H9 (cell line): ENCODE data around the gene PPP3CA. TPM values are rescaled to one million over a fixed set of nuclear protein-coding genes. Genes with fewer than 3 reads are reported as not detected.
"Not testable (repeated sequence)": the region's sequence is repeated elsewhere in the genome, so short reads cannot be mapped to it uniquely, and the experiment has no call there.

ENCODE experiments used
- DNase-seq: peaks from one replicate; pipeline ENCODE4 v3.0.0-alpha.2; 2017
- H2AFZ ChIP-seq: one replicate; pipeline ENCODE4 v1.6.1; 2013; ENCODE audit warnings: mild to moderate bottlenecking, low read length, control low read depth, moderate library complexity
- H2AK5ac ChIP-seq: 2 replicates; pipeline ENCODE4 v1.6.1; 2013; ENCODE audit warnings: low read length, control low read depth, mixed read lengths; ENCODE audit not compliant: insufficient read length
- H2BK120ac ChIP-seq: one replicate; pipeline ENCODE4 v1.6.1; 2013; ENCODE audit warnings: low read depth, mild to moderate bottlenecking, low read length, control low read depth, inconsistent platforms; ENCODE audit not compliant: poor library complexity, severe bottlenecking
- H2BK12ac ChIP-seq: 2 replicates; pipeline ENCODE4 v1.6.1; 2013; ENCODE audit warnings: low read length, control low read depth, mixed read lengths, low read depth; ENCODE audit not compliant: insufficient read length
- H2BK15ac ChIP-seq: 2 replicates; pipeline ENCODE4 v1.6.1; 2013; ENCODE audit warnings: low read depth, low read length, control low read depth
- H2BK20ac ChIP-seq: one replicate; pipeline ENCODE4 v1.6.1; 2013; ENCODE audit warnings: low read depth, mild to moderate bottlenecking, low read length, control low read depth, inconsistent platforms; ENCODE audit not compliant: poor library complexity, severe bottlenecking
- H2BK5ac ChIP-seq: 2 replicates; pipeline ENCODE4 v1.6.1; 2013; ENCODE audit warnings: low read length, control low read depth, mixed read lengths; ENCODE audit not compliant: insufficient read length
- H3K14ac ChIP-seq: 2 replicates; pipeline ENCODE4 v1.6.1; 2013; ENCODE audit warnings: low read length, control low read depth; ENCODE audit not compliant: insufficient read depth
- H3K18ac ChIP-seq: 2 replicates; pipeline ENCODE4 v1.6.1; 2013; ENCODE audit warnings: low read depth, mild to moderate bottlenecking, mixed read lengths, low read length, control low read depth; ENCODE audit not compliant: insufficient read length
- H3K23ac ChIP-seq: 2 replicates; pipeline ENCODE4 v1.6.1; 2013; ENCODE audit warnings: low read length, control low read depth, mixed read lengths, low read depth; ENCODE audit not compliant: insufficient read length
- H3K23me2 ChIP-seq: 2 replicates; pipeline ENCODE4 v1.6.1; 2013; ENCODE audit warnings: low read depth, mild to moderate bottlenecking, mixed read lengths, low read length, control low read depth; ENCODE audit not compliant: insufficient read length, poor library complexity, severe bottlenecking
- H3K27ac ChIP-seq: 2 replicates; pipeline ENCODE4 v1.5.1; 2013; ENCODE audit warnings: low read length, control low read depth, mixed read lengths, low read depth; ENCODE audit not compliant: insufficient read length
- H3K27me3 ChIP-seq: 2 replicates; pipeline ENCODE4 v1.6.1; 2013; ENCODE audit warnings: low read length, control low read depth, inconsistent platforms; ENCODE audit not compliant: insufficient read depth
- H3K4ac ChIP-seq: 2 replicates; pipeline ENCODE4 v1.6.1; 2013; ENCODE audit warnings: low read depth, mild to moderate bottlenecking, control low read depth, inconsistent platforms, low read length, moderate library complexity
- H3K4me1 ChIP-seq: 2 replicates; pipeline ENCODE4 v1.6.1; 2013; ENCODE audit warnings: low read length, control low read depth, inconsistent platforms; ENCODE audit not compliant: insufficient read depth
- H3K4me2 ChIP-seq: 2 replicates; pipeline ENCODE4 v1.6.1; 2013; ENCODE audit warnings: low read length, control low read depth, mixed read lengths; ENCODE audit not compliant: insufficient read length, insufficient read depth
- H3K56ac ChIP-seq: 2 replicates; pipeline ENCODE4 v1.6.1; 2013; ENCODE audit warnings: low read depth, mild to moderate bottlenecking, mixed read lengths, low read length, control low read depth; ENCODE audit not compliant: insufficient read length
- H3K79me1 ChIP-seq: 2 replicates; pipeline ENCODE4 v1.6.1; 2013; ENCODE audit warnings: low read depth, mild to moderate bottlenecking, moderate library complexity, low read length, control low read depth, inconsistent platforms; ENCODE audit not compliant: insufficient read depth, poor library complexity, severe bottlenecking
- H3K79me2 ChIP-seq: 2 replicates; pipeline ENCODE4 v1.6.1; 2013; ENCODE audit warnings: low read length, control low read depth, inconsistent platforms; ENCODE audit not compliant: insufficient read depth
- H3K9ac ChIP-seq: 2 replicates; pipeline ENCODE4 v1.6.1; 2013; ENCODE audit warnings: low read length, control low read depth, mixed read lengths; ENCODE audit not compliant: insufficient read length; ENCODE audit errors: extremely low read depth
- H3K9me3 ChIP-seq: one replicate; pipeline ENCODE4 v1.6.1; 2013; ENCODE audit warnings: low read depth, low read length, inconsistent platforms; ENCODE audit not compliant: control insufficient read depth
- H3T11ph ChIP-seq: one replicate; pipeline ENCODE4 v1.6.1; 2013; ENCODE audit warnings: mild to moderate bottlenecking, low read length, control low read depth, inconsistent platforms
- H4K20me1 ChIP-seq: one replicate; pipeline ENCODE4 v1.6.1; 2013; ENCODE audit not compliant: control insufficient read depth, insufficient read length, insufficient read depth
- H4K5ac ChIP-seq: 2 replicates; pipeline ENCODE4 v1.6.1; 2013; ENCODE audit warnings: low read depth, mild to moderate bottlenecking, mixed read lengths, low read length, control low read depth; ENCODE audit not compliant: insufficient read length
- H4K8ac ChIP-seq: replicated peaks from 2 replicates; pipeline ENCODE4 v1.6.1; 2013; ENCODE audit warnings: low read length, control low read depth, mixed read lengths, low read depth; ENCODE audit not compliant: insufficient read length
- H4K91ac ChIP-seq: 2 replicates; pipeline ENCODE4 v1.6.1; 2013; ENCODE audit warnings: low read depth, mild to moderate bottlenecking, moderate library complexity, mixed read lengths, low read length, control low read depth; ENCODE audit not compliant: insufficient read length
- H3K27ac Mint-ChIP-seq, 3 experiments: 2 replicates in 2 of 3; 3 replicates in 1 of 3; pipeline ENCODE4 v1.8.0; 2020 to 2021; ENCODE audit warnings: mixed read lengths in 3 of 3, mild to moderate bottlenecking in 1 of 3, moderate library complexity in 1 of 3
- H3K27me3 Mint-ChIP-seq: 2 replicates; pipeline ENCODE4 v1.8.0; 2021; ENCODE audit warnings: low read depth, mild to moderate bottlenecking, moderate library complexity, mixed read lengths
- H3K36me3 Mint-ChIP-seq, 3 experiments: 2 replicates in 2 of 3; 3 replicates in 1 of 3; pipeline ENCODE4 v1.8.0; 2020 to 2021; ENCODE audit warnings: low read depth in 3 of 3, mixed read lengths in 3 of 3; ENCODE audit not compliant: insufficient read depth in 1 of 3
- H3K4me1 Mint-ChIP-seq, 2 experiments: 2 replicates each; pipeline ENCODE4 v1.8.0; 2020; ENCODE audit warnings: mixed read lengths in 2 of 2
- H3K4me3 Mint-ChIP-seq, 2 experiments: 2 replicates in 1 of 2; 3 replicates in 1 of 2; pipeline ENCODE4 v1.8.0; 2020 to 2021; ENCODE audit warnings: mild to moderate bottlenecking in 2 of 2, mixed read lengths in 2 of 2, moderate library complexity in 1 of 2
- H3K9me3 Mint-ChIP-seq, 2 experiments: 2 replicates in 1 of 2; 3 replicates in 1 of 2; pipeline ENCODE4 v1.8.0; 2020; ENCODE audit warnings: mild to moderate bottlenecking in 2 of 2, mixed read lengths in 2 of 2, moderate library complexity in 1 of 2
- WGBS: extraction: QIAGEN DNeasy Blood & Tissue Kit; methylation state at CpG from one replicate; pipeline ENCODE4 v1.1.7; 2013; ENCODE audit warnings: missing lambda C conversion rate, low lambda C conversion rate, mixed read lengths; ENCODE audit not compliant: insufficient read length; ENCODE audit errors: extremely low coverage; 5-methylcytosine and 5-hydroxymethylcytosine counted together
- total RNA-seq: library from RNA; stranded (reverse); gene quantifications from 2 replicates; pipeline ENCODE4 v1.2.1, GENCODE V29; 2021
- TF ChIP-seq, protein P1 (sequence below): fragments of 200-600 bp; sonication (generic); conservative IDR thresholded peaks from 3 replicates; pipeline ENCODE4 v1.8.0; 2021; ENCODE audit warnings: antibody characterized with exemption, mild to moderate bottlenecking

PPP3CA gene
- total RNA-seq, 1 experiment from 2014 or later, result 16.8 TPM

DNA sequence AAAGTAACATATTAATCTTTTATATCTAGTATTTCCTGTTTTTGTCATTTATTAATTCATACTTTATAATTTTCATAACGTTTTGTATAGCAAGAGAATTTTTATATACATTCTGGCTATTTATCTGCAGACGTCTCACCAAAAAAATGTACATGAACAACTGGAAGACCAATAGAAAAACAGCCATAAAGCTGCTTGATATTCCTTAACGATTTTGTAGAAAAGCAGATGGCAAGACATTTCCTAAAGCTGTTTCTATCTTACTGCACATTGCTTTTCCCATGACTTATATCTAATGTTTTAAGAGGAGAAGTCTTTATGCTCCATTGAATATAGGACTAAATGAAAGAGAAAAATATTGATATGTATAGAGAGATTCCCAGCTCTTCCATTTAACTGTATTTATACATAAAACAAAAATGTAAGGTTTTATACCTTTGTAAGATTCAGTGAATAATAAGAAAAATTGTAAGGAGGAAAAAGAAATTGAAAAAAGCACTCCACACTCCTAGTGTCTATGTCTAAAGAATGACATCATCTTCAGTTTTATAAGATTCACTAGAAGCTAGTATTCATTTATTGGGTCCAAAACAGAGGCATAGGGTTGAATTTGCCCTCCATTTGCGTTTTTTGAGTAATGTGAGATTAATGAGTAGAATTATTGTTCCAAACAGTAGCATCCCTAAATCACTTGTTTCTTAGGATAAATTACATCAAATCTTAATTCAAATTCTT is 248.5 kb downstream of the PPP3CA start:
- no peak overlapping the region for H3K27ac Mint-ChIP-seq
- TF ChIP-seq, protein P1, sequence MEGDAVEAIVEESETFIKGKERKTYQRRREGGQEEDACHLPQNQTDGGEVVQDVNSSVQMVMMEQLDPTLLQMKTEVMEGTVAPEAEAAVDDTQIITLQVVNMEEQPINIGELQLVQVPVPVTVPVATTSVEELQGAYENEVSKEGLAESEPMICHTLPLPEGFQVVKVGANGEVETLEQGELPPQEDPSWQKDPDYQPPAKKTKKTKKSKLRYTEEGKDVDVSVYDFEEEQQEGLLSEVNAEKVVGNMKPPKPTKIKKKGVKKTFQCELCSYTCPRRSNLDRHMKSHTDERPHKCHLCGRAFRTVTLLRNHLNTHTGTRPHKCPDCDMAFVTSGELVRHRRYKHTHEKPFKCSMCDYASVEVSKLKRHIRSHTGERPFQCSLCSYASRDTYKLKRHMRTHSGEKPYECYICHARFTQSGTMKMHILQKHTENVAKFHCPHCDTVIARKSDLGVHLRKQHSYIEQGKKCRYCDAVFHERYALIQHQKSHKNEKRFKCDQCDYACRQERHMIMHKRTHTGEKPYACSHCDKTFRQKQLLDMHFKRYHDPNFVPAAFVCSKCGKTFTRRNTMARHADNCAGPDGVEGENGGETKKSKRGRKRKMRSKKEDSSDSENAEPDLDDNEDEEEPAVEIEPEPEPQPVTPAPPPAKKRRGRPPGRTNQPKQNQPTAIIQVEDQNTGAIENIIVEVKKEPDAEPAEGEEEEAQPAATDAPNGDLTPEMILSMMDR, result no peak

DNA sequence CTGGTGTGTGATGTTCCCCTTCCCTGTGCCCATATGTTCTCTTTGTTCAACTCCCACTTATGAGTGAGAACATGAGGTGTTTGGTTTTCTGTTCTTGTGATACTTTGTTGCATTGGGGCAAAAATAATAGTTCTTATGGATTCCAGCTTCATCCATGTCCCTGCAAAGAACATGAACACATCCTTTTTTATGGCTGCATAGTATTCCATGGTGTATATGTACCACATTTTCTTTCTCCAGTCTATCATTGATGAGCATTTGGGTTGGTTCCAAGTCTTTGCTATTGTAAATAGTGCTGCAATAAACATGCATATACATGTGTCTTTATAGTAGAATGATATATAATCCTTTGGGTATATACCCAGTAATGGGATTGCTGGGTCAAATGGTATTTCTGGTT is 254.7 kb downstream of the PPP3CA start:
- not testable (repeated sequence) for DNase-seq, H4K8ac ChIP-seq

More for the DNA sequence above, 248.5 kb downstream of the PPP3CA start:
- H3K9me3 ChIP-seq, result no peaks in the 10 kb centered on the region
- H3K56ac ChIP-seq, result no peak overlapping the region
- no CpG with 5 or more reads among the region's 4 CpGs for WGBS
- no peak overlapping the region for H2BK120ac ChIP-seq
- no peak overlapping the region for H3K4me2 ChIP-seq
- no peak overlapping the region for H3K14ac ChIP-seq
- peaks cover 3% of the 10 kb centered on the region; the same call in 1 of the 2 replicates for H3K4me1 ChIP-seq
- H2BK15ac ChIP-seq, result no peak overlapping the region
- H2AK5ac ChIP-seq, result no peak overlapping the region
- no peak overlapping the region for H4K8ac ChIP-seq
- no peak overlapping the region for H3K23ac ChIP-seq
- no peak overlapping the region for H2BK5ac ChIP-seq
- H3T11ph ChIP-seq, result no peak overlapping the region
- no peak overlapping the region for H4K5ac ChIP-seq
- H3K27me3 ChIP-seq, result no peaks in the 10 kb centered on the region
- H4K91ac ChIP-seq, result no peak overlapping the region
- no peaks in the 10 kb centered on the region for H3K79me2 ChIP-seq
- no peaks in the 10 kb centered on the region for H3K9me3 Mint-ChIP-seq
- H3K36me3 Mint-ChIP-seq, result no peaks in the 10 kb centered on the region; a peak in 1 of 7 replicates
- H2BK12ac ChIP-seq, result no peak overlapping the region
- no peak for DNase-seq
- H2BK20ac ChIP-seq, result no peak overlapping the region
- peaks cover 20 to 23% of the 10 kb centered on the region in 2 experiments for H3K4me1 Mint-ChIP-seq
- H3K23me2 ChIP-seq, result no peaks in the 10 kb centered on the region
- no peaks in the 10 kb centered on the region for H4K20me1 ChIP-seq
- H2AFZ ChIP-seq, result no peak overlapping the region
- no peaks in the 10 kb centered on the region for H3K79me1 ChIP-seq
- no peak overlapping the region for H3K18ac ChIP-seq
- no peak overlapping the region for H3K9ac ChIP-seq
- no peak overlapping the region for H3K4ac ChIP-seq
- H3K27me3 Mint-ChIP-seq, result no peaks in the 10 kb centered on the region
- H3K4me3 Mint-ChIP-seq, result no peak overlapping the region
- H3K27ac ChIP-seq, result no peak overlapping the region

More for the DNA sequence above, 254.7 kb downstream of the PPP3CA start:
- not testable (repeated sequence) for H3K9ac ChIP-seq, H3K27ac ChIP-seq, H3K4me2 ChIP-seq, H3K4me1 Mint-ChIP-seq, H2BK120ac ChIP-seq, H3K27me3 ChIP-seq, H3K23me2 ChIP-seq, H2AK5ac ChIP-seq, H3T11ph ChIP-seq, H3K9me3 Mint-ChIP-seq, H3K4me3 Mint-ChIP-seq, H3K79me1 ChIP-seq, H3K36me3 Mint-ChIP-seq, H3K4me1 ChIP-seq, H2BK15ac ChIP-seq, H3K9me3 ChIP-seq, H2AFZ ChIP-seq, H3K14ac ChIP-seq, H3K27ac Mint-ChIP-seq, H4K5ac ChIP-seq, H4K91ac ChIP-seq, H3K56ac ChIP-seq, H3K18ac ChIP-seq, H3K79me2 ChIP-seq, H2BK12ac ChIP-seq, H3K27me3 Mint-ChIP-seq, H3K4ac ChIP-seq, H2BK5ac ChIP-seq, H3K23ac ChIP-seq, H4K20me1 ChIP-seq, H2BK20ac ChIP-seq
